ENCODE results near the gene INSM2.

Gene INSM2

GRCh38 chr14:35526962-35527361, 7.0 kb upstream of the INSM2 start:
- H3K4me3 ChIP-seq (ENCODE audit: low read depth, low read length) = no peak overlapping the region
- TF ChIP-seq, protein P1, sequence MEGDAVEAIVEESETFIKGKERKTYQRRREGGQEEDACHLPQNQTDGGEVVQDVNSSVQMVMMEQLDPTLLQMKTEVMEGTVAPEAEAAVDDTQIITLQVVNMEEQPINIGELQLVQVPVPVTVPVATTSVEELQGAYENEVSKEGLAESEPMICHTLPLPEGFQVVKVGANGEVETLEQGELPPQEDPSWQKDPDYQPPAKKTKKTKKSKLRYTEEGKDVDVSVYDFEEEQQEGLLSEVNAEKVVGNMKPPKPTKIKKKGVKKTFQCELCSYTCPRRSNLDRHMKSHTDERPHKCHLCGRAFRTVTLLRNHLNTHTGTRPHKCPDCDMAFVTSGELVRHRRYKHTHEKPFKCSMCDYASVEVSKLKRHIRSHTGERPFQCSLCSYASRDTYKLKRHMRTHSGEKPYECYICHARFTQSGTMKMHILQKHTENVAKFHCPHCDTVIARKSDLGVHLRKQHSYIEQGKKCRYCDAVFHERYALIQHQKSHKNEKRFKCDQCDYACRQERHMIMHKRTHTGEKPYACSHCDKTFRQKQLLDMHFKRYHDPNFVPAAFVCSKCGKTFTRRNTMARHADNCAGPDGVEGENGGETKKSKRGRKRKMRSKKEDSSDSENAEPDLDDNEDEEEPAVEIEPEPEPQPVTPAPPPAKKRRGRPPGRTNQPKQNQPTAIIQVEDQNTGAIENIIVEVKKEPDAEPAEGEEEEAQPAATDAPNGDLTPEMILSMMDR (IDR thresholded peaks at IDR 0.05; ENCODE audit: control insufficient read depth, extremely low read depth, insufficient read depth) = no peak
- DNase-seq (ENCODE audit: low read depth) = peak; percentile 79

DNA sequence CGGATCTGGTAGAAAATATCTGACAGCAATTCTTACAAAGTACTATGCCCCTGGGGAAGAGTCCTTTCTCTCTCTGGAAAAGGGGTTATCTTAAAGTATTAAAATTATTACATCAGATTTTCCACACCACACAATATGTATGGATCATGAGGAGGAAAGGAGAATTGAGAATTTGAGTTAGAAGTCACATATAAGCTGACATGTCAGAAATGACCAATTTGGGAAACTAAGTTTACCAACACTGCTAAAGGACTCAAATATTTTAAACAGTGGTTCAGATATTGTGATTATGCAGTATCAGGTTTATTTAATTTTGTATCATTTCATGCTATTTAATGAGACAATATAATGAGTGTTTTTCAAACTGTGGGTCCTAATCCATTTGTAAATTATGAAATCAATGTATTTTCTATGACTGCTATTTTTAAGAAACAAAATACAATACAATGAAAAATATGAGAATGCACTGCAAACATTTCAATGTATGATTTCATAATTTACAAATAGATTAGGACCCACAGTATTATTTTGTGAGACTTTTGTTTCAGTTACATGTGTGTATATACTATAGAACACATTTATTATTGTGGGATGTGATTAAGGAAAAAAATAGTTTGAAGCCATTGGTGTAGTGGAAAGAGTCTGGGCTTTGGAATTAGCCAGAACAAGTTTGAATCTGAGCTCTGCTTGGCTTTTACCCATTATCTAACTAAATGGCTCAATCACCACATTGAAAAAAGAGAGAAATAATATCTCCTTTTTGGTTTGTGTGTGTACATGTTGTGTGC, 1.8 kb upstream of the INSM2 start:
- no peak for DNase-seq (ENCODE audit: low read depth)
- H3K4me3 ChIP-seq (ENCODE audit: low read depth, low read length) = no peak overlapping the region
- TF ChIP-seq, protein P1 (IDR thresholded peaks at IDR 0.05; ENCODE audit: control insufficient read depth, extremely low read depth, insufficient read depth) = no peak

DNA sequence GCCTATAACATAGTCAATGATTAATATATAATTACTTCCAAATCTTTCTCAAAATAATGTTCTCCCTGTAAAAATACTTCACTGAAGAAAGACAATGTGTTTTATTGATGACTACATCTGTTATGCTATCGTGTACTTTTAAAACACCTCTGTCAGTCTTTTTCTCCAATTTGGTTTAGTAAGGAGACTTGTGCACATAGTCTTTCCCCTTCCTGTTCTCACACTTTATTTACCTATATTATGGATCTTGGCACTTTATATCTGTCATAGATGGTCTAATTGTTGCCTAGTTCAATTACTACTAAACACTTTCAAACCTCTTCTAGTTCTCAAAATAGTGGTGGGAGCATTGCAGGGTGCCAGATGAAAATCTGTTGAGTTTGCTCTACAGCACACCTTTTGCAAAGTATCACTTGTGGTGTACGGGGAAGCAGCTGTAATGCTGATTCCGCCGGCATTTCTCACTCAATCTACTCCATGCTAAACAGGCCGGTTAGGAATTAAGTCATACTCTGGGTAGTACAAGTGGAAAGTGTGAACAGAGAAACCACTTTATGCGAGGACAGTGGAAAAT, 1.1 kb upstream of the INSM2 start:
- TF ChIP-seq, protein P1 (IDR thresholded peaks at IDR 0.05; ENCODE audit: control insufficient read depth, extremely low read depth, insufficient read depth) = no peak
- DNase-seq (ENCODE audit: low read depth) = no peak
- peak overlapping the region; percentile 57 for H3K4me3 ChIP-seq (ENCODE audit: low read depth, low read length)

GRCh38 chr14:35534208-35534872, 376 bp downstream of the INSM2 start:
- TF ChIP-seq, protein P1 (IDR thresholded peaks at IDR 0.05; ENCODE audit: control insufficient read depth, extremely low read depth, insufficient read depth) = 0 out of 2 replicates have a peak, but pooled peaks have one; percentile 5
- H3K4me3 ChIP-seq (ENCODE audit: low read depth, low read length) = peak overlapping the region; percentile 57
- no peak for DNase-seq (ENCODE audit: low read depth)

- H3K4me3 ChIP-seq (ENCODE audit: low read depth, low read length) = no peak overlapping the region
- TF ChIP-seq, protein P1 (IDR thresholded peaks at IDR 0.05; ENCODE audit: control insufficient read depth, extremely low read depth, insufficient read depth) = no peak
- no peak for DNase-seq (ENCODE audit: low read depth)
Observed at GRCh38 chr14:35534873-35535482, 1.0 kb downstream of the INSM2 start.

- DNase-seq (ENCODE audit: low read depth) = no peak
- TF ChIP-seq, protein P1 (IDR thresholded peaks at IDR 0.05; ENCODE audit: control insufficient read depth, extremely low read depth, insufficient read depth) = no peak
- no peak overlapping the region for H3K4me3 ChIP-seq (ENCODE audit: low read depth, low read length)
Observed at GRCh38 chr14:35535483-35536112, 1.6 kb downstream of the INSM2 start.

Measured in LNCaP clone FGC (cell line).